ENCODE results near the gene SIPA1L3.

Gene SIPA1L3

DNA sequence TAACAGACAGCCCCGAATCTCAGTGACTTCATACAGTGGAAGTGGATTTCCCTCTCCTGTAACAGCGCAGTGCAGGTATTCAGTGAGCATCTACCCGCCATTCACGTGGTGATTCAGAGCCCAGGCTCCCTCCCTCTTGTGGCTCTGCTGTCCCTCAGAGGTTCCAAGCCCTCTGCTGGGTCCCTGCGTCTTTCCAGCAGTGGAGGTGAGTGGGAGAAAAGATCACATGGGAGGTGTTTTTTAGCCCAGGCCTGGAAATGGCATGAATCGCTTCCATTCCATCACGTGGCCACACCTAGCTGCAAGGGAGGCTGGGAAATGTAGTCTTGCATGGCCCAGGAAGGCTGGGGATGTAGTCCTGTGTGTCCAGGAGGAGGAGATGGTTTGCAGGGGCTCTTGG is 255.6 kb downstream of the SIPA1L3 start:
- no peak for ATAC-seq
- TF ChIP-seq, protein P1, sequence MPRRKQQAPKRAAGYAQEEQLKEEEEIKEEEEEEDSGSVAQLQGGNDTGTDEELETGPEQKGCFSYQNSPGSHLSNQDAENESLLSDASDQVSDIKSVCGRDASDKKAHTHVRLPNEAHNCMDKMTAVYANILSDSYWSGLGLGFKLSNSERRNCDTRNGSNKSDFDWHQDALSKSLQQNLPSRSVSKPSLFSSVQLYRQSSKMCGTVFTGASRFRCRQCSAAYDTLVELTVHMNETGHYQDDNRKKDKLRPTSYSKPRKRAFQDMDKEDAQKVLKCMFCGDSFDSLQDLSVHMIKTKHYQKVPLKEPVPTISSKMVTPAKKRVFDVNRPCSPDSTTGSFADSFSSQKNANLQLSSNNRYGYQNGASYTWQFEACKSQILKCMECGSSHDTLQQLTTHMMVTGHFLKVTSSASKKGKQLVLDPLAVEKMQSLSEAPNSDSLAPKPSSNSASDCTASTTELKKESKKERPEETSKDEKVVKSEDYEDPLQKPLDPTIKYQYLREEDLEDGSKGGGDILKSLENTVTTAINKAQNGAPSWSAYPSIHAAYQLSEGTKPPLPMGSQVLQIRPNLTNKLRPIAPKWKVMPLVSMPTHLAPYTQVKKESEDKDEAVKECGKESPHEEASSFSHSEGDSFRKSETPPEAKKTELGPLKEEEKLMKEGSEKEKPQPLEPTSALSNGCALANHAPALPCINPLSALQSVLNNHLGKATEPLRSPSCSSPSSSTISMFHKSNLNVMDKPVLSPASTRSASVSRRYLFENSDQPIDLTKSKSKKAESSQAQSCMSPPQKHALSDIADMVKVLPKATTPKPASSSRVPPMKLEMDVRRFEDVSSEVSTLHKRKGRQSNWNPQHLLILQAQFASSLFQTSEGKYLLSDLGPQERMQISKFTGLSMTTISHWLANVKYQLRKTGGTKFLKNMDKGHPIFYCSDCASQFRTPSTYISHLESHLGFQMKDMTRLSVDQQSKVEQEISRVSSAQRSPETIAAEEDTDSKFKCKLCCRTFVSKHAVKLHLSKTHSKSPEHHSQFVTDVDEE (CRISPR knock-in tag; IDR thresholded peaks at IDR 0.05): no peak
- TF ChIP-seq ZNF70 (CRISPR knock-in tag; IDR thresholded peaks at IDR 0.05) (no peak), ZFP3 (CRISPR knock-in tag; IDR thresholded peaks at IDR 0.05) (no peak), ZNF8 (CRISPR knock-in tag; IDR thresholded peaks at IDR 0.05) (no peak), ZFP30 (CRISPR knock-in tag; IDR thresholded peaks at IDR 0.05) (no peak), PPARA (CRISPR knock-in tag; IDR thresholded peaks at IDR 0.05; ENCODE audit: borderline replicate concordance) (no peak), CSDC2 (CRISPR knock-in tag; IDR thresholded peaks at IDR 0.05) (no peak)
- TF ChIP-seq, protein P2, sequence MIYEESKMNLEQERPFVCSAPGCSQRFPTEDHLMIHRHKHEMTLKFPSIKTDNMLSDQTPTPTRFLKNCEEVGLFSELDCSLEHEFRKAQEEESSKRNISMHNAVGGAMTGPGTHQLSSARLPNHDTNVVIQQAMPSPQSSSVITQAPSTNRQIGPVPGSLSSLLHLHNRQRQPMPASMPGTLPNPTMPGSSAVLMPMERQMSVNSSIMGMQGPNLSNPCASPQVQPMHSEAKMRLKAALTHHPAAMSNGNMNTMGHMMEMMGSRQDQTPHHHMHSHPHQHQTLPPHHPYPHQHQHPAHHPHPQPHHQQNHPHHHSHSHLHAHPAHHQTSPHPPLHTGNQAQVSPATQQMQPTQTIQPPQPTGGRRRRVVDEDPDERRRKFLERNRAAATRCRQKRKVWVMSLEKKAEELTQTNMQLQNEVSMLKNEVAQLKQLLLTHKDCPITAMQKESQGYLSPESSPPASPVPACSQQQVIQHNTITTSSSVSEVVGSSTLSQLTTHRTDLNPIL (CRISPR knock-in tag; IDR thresholded peaks at IDR 0.05; ENCODE audit: low read depth): no peak

DNA sequence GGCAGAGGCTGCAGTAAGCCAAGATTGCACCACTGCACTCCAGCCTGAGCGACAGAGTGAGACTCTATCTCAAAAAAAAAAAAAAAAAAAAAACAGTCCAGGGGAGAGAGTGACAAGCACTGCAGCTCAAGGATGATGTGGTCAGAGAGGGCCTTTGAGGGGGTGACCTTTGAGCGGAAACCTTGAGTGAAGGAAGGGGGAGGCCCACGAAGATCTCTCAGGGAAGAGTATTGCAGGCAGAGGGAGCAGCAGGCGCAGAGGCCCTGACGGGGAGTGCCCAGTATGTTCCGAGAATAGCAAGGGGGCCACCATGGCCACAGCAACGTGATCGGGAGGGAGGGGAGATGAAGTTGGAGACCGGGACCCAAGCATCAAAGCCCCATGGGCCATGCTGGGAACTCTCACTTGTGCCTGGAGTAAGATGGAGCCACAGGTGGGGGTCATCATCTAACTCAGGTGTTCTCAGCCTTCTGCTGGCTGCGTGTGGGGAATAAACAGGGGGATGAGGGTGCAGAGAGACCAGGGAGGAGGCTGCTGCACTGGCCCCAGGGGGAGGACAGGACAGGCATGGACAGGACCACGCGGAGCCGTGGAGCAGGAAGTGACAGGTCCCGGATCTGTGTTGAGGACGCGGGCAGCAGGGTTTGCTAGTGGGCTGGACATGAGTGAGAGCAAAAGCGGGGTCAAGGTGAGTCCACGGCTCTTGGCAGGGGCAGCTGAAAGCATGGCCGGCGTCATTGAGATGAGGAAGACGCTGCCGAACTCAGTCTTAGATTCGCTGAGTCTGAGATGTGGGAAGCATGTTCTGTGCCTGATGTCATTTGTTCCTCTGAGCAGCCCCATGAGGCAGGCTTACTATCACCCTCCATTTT is 256.6 kb downstream of the SIPA1L3 start:
- ATAC-seq: no peak
- no peak for TF ChIP-seq ARNTL (CRISPR knock-in tag; IDR thresholded peaks at IDR 0.05; ENCODE audit: borderline replicate concordance, low read depth)
- TF ChIP-seq, protein P1 (CRISPR knock-in tag; IDR thresholded peaks at IDR 0.05): no peak
- TF ChIP-seq OSR1 (CRISPR knock-in tag; IDR thresholded peaks at IDR 0.05): no peak

DNA sequence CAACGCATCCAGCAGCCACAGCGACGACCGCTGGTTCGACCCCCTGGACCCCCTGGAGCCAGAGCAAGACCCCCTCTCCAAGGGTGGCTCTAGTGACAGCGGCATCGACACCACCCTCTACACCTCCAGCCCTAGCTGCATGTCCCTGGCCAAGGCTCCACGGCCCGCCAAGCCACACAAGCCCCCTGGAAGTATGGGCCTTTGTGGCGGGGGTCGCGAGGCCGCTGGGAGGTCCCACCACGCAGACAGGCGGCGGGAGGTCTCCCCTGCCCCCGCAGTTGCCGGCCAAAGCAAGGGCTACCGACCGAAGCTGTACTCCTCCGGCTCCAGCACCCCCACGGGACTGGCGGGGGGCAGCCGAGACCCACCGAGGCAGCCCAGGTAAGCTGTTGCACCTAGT is 257.5 kb downstream of the SIPA1L3 start:
- ATAC-seq: no peak
- TF ChIP-seq, protein P3, sequence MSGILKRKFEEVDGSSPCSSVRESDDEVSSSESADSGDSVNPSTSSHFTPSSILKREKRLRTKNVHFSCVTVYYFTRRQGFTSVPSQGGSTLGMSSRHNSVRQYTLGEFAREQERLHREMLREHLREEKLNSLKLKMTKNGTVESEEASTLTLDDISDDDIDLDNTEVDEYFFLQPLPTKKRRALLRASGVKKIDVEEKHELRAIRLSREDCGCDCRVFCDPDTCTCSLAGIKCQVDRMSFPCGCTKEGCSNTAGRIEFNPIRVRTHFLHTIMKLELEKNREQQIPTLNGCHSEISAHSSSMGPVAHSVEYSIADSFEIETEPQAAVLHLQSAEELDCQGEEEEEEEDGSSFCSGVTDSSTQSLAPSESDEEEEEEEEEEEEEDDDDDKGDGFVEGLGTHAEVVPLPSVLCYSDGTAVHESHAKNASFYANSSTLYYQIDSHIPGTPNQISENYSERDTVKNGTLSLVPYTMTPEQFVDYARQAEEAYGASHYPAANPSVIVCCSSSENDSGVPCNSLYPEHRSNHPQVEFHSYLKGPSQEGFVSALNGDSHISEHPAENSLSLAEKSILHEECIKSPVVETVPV (CRISPR knock-in tag; IDR thresholded peaks at IDR 0.05): no peak
- TF ChIP-seq PPARA (CRISPR knock-in tag; IDR thresholded peaks at IDR 0.05; ENCODE audit: borderline replicate concordance) (no peak), ZC3H10 (CRISPR knock-in tag; IDR thresholded peaks at IDR 0.05) (no peak), ESRRG (CRISPR knock-in tag; IDR thresholded peaks at IDR 0.05) (no peak), GLIS3 (CRISPR knock-in tag; IDR thresholded peaks at IDR 0.05) (no peak), ARNTL (CRISPR knock-in tag; IDR thresholded peaks at IDR 0.05; ENCODE audit: borderline replicate concordance, low read depth) (no peak), TCF4 (CRISPR knock-in tag; IDR thresholded peaks at IDR 0.05; ENCODE audit: borderline replicate concordance) (no peak)

DNA sequence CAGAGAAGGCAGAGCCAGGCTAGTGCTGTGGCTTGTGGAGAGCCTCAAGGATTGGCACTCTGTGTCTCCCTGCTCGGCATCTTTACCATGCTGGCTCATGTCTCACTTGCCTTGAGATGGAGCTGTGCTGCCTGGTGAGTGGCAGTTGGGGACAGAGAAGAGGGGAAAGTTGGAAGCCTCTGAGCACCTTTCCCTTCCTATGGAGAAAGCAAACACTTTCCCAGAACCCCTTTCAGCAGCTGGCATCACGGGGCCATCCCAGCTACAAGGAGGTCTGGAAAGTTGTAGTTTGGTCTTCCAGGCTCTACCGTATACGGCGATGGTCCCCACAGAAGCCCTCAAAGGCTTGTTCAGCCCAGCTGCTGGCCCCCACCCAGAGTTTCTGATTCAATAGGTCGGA is 258.3 kb downstream of the SIPA1L3 start:
- no peak for ATAC-seq
- TF ChIP-seq PPARA (CRISPR knock-in tag; IDR thresholded peaks at IDR 0.05; ENCODE audit: borderline replicate concordance): no peak
- TF ChIP-seq GLIS3 (CRISPR knock-in tag; IDR thresholded peaks at IDR 0.05): no peak
- TF ChIP-seq, protein P2 (CRISPR knock-in tag; IDR thresholded peaks at IDR 0.05; ENCODE audit: low read depth): no peak
- TF ChIP-seq ZFP3 (CRISPR knock-in tag; IDR thresholded peaks at IDR 0.05): no peak
- TF ChIP-seq ESRRG (CRISPR knock-in tag; IDR thresholded peaks at IDR 0.05): no peak
- no peak for TF ChIP-seq RARB (CRISPR knock-in tag; IDR thresholded peaks at IDR 0.05)
- TF ChIP-seq, protein P1 (CRISPR knock-in tag; IDR thresholded peaks at IDR 0.05): no peak
- TF ChIP-seq ARNTL (CRISPR knock-in tag; IDR thresholded peaks at IDR 0.05; ENCODE audit: borderline replicate concordance, low read depth): no peak
- TF ChIP-seq ZNF70 (CRISPR knock-in tag; IDR thresholded peaks at IDR 0.05): no peak
- TF ChIP-seq ISL1 (CRISPR knock-in tag; IDR thresholded peaks at IDR 0.05): no peak
- TF ChIP-seq ZC3H10 (CRISPR knock-in tag; IDR thresholded peaks at IDR 0.05): no peak
- no peak for TF ChIP-seq ZFP30 (CRISPR knock-in tag; IDR thresholded peaks at IDR 0.05)
- no peak for TF ChIP-seq OSR1 (CRISPR knock-in tag; IDR thresholded peaks at IDR 0.05)
- no peak for TF ChIP-seq SNAI2 (CRISPR knock-in tag; IDR thresholded peaks at IDR 0.05)
- TF ChIP-seq ZNF8 (CRISPR knock-in tag; IDR thresholded peaks at IDR 0.05): no peak
- TF ChIP-seq TCF4 (CRISPR knock-in tag; IDR thresholded peaks at IDR 0.05; ENCODE audit: borderline replicate concordance): no peak
